ENCODE results near the gene JAG1. TPM values are rescaled to one million over a fixed set of nuclear protein-coding genes. Genes with fewer than 3 reads are reported as not detected.
A peak's percentile ranks its signal among the peaks of the same experiment; 100 is the strongest.

The JAG1 gene
- total RNA-seq, 1 donor from 2014 or later, result 81.6 TPM

DNA sequence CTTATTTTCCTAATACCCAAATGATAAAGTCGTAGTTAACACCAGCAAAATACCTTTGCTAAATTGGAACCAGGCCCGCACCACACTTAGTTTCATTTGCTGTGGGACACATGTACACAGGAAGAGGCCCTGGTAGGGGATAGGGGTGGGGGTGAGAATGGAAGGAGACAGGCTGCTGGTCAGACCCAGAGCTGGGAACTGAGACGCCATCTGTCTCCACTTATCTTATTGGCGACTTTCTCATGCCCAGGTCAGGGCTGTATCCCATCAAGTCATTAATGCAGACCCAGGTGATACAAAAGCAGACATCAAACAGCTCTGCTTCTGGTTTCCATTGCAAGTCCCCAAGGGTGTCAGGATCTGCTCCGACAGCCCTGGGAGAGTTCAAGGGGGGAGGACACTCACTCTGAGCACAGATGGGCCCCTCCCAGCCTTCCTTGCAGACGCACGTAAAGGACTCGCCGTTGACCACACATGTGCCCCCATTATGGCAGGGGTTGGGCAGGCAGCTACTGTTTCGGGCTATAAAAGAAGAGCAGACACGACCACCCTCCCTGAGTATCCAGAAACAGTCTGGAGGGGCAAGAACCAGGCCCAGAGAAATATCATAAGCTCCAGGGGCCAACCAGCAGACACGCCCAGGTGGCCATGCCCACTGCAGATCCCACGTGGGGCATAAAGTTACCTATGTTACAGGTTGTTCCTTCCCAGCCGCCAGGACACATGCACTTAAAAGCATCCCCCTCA is 29.2 kb downstream of the JAG1 start:
- intact Hi-C loops (cut with DNase I), result no loop called here
- DNase-seq (ENCODE audit: low spot score) (no peak), ATAC-seq (no peak)

DNA sequence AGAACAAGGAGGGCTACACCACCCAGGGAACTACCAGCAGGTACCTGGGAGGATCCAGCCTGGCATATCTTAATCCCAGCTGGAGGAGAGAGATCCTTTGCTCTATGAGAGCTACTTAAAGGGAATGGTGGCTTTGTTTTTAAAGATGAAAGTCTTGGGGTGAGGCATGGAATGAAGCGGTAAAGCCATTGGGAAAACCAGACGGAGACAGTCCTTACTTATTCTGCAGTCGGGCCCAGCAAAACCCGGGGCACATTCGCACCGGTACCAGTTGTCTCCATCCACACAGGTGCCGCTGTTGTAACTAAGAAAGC is 30.3 kb downstream of the JAG1 start:
- intact Hi-C loops (cut with DNase I), result no loop called here
- ATAC-seq (no peak), DNase-seq (ENCODE audit: low spot score) (no peak)

DNA sequence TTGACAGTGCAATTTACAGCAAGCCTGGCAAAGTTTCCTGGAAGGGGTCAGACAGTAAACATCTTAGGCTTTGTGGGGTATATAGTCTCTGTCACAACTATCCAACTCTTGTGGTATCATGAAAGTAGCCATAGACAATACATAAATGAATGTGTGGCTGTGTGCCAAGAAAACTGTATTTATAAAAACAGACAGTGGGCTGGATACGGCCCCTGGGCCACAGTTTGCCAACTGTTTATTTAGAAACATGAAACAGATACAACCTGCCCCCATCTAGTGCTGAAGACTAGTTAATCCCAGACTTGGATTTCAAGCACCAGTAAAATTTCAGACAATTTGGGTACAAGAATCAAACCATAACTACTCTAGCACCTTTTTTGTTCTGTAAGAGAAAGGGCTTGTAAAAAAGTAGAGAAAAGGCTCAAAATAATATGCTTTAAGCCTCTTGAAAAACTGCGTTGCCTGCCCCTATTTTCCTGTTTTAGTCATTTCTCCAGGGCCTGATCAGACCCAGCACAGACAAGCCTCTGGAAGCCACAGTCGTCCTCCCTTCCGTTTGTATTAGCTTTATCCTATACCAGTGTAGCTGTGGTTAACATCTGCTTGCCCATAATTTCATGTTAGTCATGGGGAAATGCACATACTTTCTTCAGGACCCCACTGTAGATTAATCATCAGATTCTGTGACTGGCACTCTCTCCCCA is 30.8 kb downstream of the JAG1 start:
- DNase-seq (ENCODE audit: low spot score) (no peak), ATAC-seq (no peak)
- intact Hi-C loops (cut with DNase I), result no loop called here

DNA sequence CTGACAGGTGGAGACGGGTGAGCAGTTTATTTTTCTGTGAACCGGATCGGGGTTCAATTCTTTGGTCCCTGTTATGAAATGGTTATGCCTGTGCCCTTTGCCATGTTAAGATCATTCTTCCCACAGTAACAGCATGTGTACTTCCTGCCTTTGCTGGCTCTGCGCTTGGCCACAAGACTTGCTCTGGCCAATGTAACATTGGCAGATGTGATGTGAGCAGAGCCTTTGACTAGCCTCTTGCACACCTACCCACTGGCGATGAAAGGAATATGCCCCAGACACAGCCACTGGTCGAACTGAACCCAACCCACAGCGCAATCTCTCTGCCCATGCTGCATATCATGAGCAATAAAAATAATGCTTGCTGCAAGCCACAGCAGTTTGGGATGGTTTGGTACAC is 31.9 kb downstream of the JAG1 start:
- ATAC-seq (no peak), DNase-seq (ENCODE audit: low spot score) (no peak)
- intact Hi-C loops (cut with DNase I), result no loop called here

DNA sequence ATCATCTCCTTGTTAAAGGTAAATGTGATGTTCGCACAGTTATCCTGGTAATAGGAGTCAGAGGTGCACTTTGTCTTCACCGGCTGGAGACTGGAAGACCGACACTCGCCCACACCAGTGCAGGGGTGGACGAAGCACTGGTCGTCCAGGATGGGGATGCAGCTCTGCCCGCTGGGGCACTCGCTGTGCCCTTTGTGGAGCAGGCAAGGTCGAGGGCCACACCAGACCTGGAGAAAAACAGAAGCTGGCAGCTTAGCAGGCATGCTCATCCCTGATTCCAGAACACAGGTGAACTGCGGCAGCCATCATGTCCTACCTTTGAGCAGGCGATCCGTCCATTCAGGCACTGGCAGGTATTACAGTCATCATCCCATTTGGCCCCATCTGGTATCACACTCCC is 32.3 kb downstream of the JAG1 start:
- intact Hi-C loops (cut with DNase I), result no loop called here
- no peak for ATAC-seq
- no peak for DNase-seq (ENCODE audit: low spot score)

DNA sequence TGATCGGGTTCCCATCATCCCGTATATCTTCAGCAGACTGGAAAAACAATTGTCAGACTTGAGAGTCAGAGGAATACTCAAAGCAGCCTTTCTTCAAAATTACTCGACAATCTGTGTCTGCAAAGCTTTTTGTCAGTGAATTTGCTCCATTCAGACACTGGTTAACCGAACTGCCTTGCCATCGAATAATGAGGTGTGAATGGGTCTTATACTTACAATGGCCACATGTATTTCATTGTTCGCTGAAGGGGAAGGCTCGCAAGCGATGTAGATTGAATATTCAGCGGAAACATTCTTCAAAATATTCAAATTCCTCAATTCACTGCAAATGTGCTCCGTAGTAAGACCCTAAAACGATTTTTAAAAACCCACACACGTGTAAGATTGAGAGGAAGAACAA is 32.9 kb downstream of the JAG1 start:
- ATAC-seq, result no peak
- DNase-seq (ENCODE audit: low spot score), result no peak
- intact Hi-C loops (cut with DNase I), result no loop called here

DNA sequence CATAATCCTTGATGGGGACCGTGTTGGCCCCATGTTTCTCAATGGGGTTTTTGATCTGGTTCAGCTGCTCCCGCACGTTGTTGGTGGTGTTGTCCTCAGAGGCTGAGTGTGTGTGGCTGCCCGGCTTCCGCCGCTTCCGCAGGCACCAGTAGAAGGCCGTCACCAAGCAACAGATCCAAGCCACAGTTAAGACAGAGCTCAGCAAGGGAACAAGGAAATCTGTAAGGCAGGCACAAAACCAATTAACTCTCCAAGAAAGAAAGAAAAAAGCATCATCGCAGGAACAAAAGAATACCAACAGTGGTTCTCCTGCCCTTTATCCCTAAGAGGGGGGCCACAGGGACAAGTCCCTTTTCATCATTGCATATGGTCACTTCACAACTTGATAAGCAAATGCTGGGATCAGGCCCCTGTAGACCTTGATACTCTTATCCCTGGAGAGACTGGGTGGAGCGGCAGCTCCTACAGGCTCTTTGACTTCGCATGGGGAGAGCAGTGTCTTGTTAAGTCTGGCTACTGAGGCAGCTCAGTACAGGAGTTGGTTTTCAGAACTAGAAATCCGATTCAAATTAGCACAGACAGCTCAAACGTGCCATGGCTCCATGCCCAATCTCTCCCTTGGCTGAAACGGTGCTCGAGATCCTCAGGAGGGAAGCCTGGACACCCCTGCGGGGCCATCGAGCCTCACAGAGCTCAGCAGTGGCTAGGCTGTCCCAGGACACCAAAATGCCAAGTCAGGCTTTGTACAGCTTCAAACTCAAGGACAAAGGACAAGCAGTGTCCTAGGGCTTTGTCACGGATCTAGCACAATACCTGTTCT is 33.9 kb downstream of the JAG1 start:
- DNase-seq (ENCODE audit: low spot score) (no peak), ATAC-seq (peak; percentile 78)
- intact Hi-C loops (cut with DNase I), result no loop called here

DNA sequence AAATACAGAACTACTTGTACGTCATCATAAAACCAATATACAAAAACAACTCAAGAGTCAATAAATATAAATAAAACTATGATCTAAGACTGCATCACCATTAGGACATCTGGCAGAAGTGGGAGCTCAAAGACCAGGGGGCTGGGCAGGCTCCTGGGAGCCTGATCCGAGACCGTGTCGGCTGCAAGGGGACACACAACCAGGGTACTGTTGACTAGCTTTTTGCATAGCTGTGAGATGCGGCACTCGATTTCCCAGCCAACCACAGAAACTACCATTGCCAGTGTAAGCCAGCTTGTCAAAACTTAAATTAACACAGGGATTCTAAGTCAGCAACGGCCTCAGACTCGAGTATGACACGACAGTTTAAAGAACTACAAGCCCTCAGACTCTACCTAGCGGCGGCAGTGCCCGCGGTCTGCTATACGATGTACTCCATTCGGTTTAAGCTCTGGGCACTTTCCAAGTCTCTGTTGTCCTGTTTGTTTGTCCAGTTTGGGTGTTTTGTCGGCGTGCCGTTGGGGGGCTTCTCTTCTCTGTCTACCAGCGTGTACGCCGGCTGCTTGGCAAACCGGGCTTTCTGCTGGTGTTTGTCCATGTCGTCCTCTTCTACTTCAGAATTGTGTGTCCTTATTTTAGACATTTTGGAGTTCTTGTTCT is 34.6 kb downstream of the JAG1 start:
- DNase-seq (ENCODE audit: low spot score) (no peak), ATAC-seq (no peak)
- intact Hi-C loops (cut with DNase I), result no loop called here

DNA sequence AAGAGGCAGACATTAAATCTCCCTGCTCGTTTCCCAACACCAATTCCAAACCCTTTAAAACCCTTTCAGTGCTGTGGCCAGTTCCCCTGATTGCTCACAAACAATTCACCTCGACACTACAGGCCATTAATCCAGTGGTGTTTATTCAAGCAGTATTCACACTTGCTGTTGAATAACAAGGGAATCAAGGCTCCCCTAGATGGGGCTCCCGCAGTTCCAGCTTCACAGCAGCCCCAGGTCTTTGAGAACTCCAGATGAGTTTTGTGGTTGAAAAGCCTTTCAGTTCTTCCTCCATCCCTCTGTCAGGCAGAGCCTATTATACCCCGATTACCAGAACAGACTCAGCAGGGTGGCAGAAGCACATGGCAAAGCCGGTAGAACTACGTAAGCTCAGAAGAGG is 36.2 kb downstream of the JAG1 start:
- ATAC-seq, result no peak
- no peak for DNase-seq (ENCODE audit: low spot score)
- intact Hi-C loops (cut with DNase I), result no loop called here

DNA sequence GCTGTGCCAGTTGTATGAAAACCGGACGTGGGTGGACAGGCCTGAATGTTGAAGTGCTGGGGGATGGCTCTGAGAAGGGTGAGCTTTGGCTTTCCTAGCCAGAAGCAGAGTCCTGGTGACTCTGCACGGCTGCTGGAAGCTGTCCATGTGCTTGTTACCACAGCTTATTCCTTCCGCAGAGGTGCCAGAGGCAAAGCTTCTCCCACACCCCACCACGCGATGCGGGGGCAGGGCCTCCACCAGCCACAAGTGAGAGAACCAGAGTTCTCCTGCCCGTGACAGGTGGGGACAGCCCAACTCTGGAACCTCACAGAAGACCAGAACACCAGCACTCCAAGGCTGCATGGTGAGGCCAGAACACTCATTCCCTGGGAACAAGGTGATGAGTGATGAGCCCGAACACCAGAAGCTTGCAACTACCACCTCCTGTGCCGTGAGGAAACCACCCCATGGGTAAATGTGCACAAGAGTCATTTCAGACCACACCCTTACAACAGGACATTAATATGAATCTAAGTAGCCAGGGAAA is 36.7 kb downstream of the JAG1 start:
- ATAC-seq, result peak; percentile 4
- DNase-seq (ENCODE audit: low spot score), result no peak
- intact Hi-C loops (cut with DNase I), result no loop called here

DNA sequence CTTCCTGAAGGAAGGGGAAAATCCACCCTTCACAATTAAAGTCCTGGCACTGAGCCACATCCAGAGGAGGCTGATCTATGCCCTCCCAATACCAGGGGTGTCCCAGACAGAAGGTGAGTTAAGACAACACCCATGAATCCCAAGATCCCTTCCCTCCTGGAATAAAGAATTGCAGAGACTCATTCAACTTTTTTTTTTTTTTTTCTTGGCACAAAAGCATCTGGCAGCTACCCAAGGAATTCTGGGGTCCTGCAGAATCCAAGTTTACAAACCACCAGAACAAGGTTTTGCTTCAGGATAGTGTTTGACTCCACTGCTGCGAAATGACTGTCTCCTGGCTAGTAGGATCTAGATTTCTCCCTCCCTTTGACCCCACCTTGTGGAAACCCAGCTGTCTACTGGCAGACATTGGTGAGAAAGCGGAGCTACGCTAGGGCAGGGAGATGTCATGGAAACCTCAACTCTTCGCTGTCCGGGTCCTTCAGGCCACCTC is 37.4 kb downstream of the JAG1 start:
- ATAC-seq (peak; percentile 73), DNase-seq (ENCODE audit: low spot score) (no peak)
- intact Hi-C loops (cut with DNase I), result no loop called here

DNA sequence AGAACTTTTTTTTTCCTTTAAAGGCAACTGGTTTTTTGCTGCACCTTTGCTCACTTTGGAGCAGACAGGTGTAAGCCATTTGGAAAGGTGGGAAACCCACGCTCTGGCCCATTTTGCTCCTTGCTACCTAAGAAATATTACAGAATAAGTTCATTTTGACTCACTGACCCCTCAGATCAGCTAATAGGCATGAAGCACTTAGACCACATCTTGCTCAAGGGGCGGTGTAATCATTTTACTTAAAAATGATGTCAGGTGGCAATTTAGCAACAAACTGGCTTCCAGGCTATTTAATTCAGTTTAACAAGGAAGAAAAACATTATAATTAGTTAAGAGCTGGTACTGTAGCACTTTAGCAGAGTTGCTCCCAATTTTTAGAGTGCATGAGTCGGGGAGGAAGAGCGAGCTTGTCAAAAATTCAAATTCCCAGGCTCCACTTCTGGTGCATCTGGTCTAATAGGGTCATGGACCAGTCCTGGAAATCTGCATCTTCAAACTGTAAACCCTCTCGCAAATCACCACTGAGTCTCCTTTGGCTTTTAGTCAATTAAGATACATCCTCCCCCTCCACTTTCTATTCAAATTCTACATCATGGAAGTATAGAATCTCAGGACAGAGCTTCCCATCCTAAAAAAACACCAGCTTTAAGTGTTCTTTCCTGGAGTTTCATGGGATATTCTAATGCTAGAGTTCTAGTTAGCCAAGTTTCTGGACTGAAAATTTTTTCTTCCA is 38.2 kb downstream of the JAG1 start:
- intact Hi-C loops (cut with DNase I), result no loop called here
- DNase-seq (ENCODE audit: low spot score) (no peak), ATAC-seq (no peak)

DNA sequence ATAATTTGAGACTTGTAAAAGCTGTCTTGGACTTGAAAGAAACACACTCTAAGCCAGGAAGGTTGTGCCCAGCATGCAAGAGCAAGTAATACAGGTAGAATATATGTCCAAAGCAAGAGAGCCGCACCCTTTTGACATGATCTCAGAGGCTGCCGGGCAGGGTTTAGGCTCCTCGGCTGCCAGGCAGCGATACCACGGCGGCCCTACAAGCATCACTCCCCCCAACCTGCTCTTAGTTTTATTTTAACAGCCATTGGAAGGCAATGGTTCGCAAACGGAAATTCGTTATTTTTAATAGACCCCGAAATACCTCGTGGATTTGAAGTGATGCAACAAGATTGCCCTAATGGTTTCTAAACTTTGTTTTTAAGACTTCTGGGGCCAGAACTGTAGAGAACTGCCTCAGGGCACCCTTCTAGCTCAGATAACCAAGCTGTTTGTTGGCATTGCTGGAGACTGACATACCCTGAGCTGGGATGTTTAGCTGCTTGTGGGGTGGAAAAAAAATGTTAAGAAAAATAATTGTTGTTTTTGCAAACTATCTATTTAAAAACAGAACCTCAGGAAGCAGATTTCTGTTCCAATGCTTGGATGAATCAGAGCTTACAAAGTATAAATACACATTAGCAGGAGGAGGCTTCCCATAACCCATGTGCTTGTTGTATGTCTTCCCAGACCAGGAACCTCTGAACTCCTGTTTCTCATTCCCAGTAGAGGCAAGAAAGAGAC is 39.0 kb downstream of the JAG1 start:
- ATAC-seq, result peak; percentile 70
- DNase-seq (ENCODE audit: low spot score), result no peak
- intact Hi-C loops (cut with DNase I), result no loop called here

DNA sequence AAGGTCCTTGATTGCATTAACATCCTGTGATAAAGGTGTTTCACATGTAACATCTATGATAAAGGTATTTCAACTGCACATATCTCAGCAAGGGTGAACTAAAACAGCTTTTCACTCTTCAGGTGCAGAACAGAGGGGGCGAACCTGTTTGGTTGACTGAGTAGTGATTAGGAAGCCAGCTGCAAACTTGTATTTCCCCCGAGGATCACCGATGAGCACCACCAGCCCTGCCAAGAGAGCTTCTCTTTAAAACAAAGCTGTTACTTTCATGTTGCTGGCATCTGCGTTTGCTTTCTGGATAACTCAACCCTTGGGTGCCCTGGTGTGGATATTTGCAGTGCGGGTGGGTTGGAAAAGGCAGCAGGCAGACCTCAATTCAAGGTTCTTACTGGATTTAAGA is 39.6 kb downstream of the JAG1 start:
- intact Hi-C loops (cut with DNase I), result no loop called here
- no peak for DNase-seq (ENCODE audit: low spot score)
- ATAC-seq, result no peak

DNA sequence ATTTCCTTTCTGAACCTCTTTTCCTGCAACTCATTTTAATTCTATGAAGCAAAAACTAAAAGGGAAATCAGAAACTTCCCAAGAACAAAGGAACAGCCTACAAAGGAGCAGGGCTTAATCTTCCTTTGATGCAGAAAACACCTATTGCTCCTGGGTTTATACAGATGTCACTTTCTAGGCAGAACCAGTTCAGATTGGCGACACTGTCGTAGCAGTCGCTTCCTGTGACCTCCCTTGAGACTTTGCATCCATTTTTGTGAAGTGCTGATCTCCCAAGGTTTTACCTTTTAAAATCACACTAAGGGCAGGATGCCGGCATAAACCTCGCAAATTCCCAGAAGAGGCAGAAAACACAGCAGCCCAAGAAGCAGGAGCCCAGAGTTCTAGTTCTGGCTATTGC is 40.1 kb downstream of the JAG1 start:
- intact Hi-C loops (cut with DNase I), result no loop called here
- ATAC-seq, result no peak
- no peak for DNase-seq (ENCODE audit: low spot score)

DNA sequence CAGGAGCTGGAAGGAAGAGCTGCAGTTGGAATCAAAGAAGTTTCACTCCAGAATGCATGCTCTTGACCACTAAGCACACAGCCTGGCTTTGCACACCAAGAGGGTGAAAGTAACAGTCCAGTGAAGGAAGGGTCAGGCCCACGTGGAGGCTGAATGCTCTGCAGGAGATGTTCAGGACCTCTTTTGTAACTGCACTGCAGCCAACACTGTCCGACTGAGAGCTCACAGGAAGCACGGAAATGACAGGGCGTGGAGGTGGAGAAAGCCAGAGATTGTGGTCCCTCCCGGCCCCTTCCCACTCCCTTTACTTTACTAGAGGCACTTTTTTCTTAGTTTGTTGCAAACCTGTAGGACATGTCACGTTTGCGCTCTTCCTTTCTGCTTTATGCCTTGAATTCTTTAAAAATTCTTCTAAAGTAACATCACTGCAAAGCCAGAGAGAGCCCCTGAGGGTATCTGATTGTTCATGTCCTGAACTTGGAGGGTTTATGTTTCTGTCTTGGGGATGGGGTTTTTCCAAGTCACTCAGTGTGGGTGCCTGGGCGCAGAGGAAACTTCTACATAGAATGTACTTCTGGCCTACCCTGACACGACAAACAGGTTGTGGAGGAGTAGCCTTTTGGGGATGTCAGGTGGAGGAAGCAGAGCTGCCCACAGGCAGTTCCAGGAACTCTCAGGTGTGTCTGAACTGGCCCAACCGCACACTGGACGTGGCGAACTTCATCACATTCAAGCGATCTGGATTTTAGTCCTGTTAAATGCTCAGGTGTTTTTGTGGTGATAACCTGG is 40.9 kb downstream of the JAG1 start:
- no peak for DNase-seq (ENCODE audit: low spot score)
- intact Hi-C loops (cut with DNase I), result no loop called here
- no peak for ATAC-seq

DNA sequence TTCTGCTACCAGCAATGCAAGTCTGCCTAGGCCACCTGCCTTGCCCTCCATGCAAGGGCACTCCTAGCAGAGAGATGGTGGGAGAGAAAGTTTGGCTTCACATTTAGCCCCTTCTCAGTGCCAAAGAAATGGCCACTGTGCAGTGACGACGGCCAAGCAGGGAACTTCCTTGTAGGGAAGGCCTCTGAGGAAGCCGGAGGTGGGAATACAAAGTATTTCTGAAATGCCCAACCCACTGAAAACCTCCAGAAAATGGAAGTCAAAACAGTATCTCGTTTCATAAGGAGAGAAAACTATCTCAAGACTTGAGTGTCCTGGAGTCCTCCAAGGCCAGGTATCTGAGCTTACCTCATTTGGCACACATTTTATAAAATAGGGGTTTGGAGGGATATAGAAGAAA is 42.7 kb downstream of the JAG1 start:
- ATAC-seq (no peak), DNase-seq (ENCODE audit: low spot score) (no peak)
- intact Hi-C loops (cut with DNase I), result no loop called here
